ENCODE data around the gene TBL1XR1. TPM values are rescaled to one million over a fixed set of nuclear protein-coding genes. Genes with fewer than 3 reads are reported as not detected.
A peak's percentile ranks its signal among the peaks of the same experiment; 100 is the strongest.
"Not testable (repeated sequence)": the region's sequence is repeated elsewhere in the genome, so short reads cannot be mapped to it uniquely, and the experiment has no call there.

Gene TBL1XR1
- total RNA-seq, 1 experiment from 2014 or later: 192 TPM

GRCh38 chr3:177206936-177207335, 9.7 kb upstream of the TBL1XR1 start:
- Histone ChIP-seq H3K27ac (ENCODE audit: low read length) (no peak overlapping the region), H3K9me3 (ENCODE audit: control insufficient read depth, insufficient read depth, low read depth, low read length) (no peaks in the 10 kb centered on the region), H3K4me3 (ENCODE audit: low read depth in 2 of 2, low read length in 2 of 2) (no peak overlapping the region), H3K4me1 (ENCODE audit: control insufficient read depth, insufficient read depth, low read length) (peaks cover 9% of the 10 kb centered on the region), H3K36me3 (ENCODE audit: control insufficient read depth, insufficient read depth, low read length) (no peaks in the 10 kb centered on the region), H3K27me3 (ENCODE audit: control insufficient read depth, insufficient read depth, low read length) (no peaks in the 10 kb centered on the region)
- DNase-seq (ENCODE audit: low read depth, low spot score) (no peak), ATAC-seq (no peak)
- TF ChIP-seq TCF7L2 (IDR thresholded peaks at IDR 0.05; ENCODE audit: low read depth, low read length): no peak
- TF ChIP-seq REST (IDR thresholded peaks at IDR 0.05; ENCODE audit: insufficient read depth in 1 of 2, low read depth in 2 of 2, low read length in 1 of 2): no peak
- TF ChIP-seq SIN3A (IDR thresholded peaks at IDR 0.05; ENCODE audit: borderline replicate concordance, insufficient read depth, low read depth, low read length): no peak
- TF ChIP-seq CTCF (IDR thresholded peaks at IDR 0.05): no peak
- no peak for TF ChIP-seq POLR2AphosphoS5 (IDR thresholded peaks at IDR 0.05; ENCODE audit: low read depth, low read length)
- ChIA-PET CTCF (no interaction called here), POLR2A (no interaction called here)
- in situ Hi-C loops (cut with HindIII; ENCODE audit: low pct_unique_long_range_greater_than_20kb, low sequenced_read_pairs) (no loop called here), intact Hi-C loops (cut with micrococcal nuclease; ENCODE audit: unreplicated experiment) (no loop called here)
- no TSS peak for BruUV-seq (replicated peaks)

GRCh38 chr3:177203689-177204395, 6.6 kb upstream of the TBL1XR1 start:
- Histone ChIP-seq H3K4me1 (ENCODE audit: control insufficient read depth, insufficient read depth, low read length) (peaks cover 22% of the 10 kb centered on the region), H3K9me3 (ENCODE audit: control insufficient read depth, insufficient read depth, low read depth, low read length) (no peaks in the 10 kb centered on the region), H3K27me3 (ENCODE audit: control insufficient read depth, insufficient read depth, low read length) (no peaks in the 10 kb centered on the region), H3K36me3 (ENCODE audit: control insufficient read depth, insufficient read depth, low read length) (no peaks in the 10 kb centered on the region), H3K27ac (ENCODE audit: low read length) (no peak overlapping the region), H3K4me3 (ENCODE audit: low read depth in 2 of 2, low read length in 2 of 2) (no peak overlapping the region)
- ChIA-PET POLR2A (no interaction called here), CTCF (no interaction called here)
- intact Hi-C loops (cut with micrococcal nuclease; ENCODE audit: unreplicated experiment) (no loop called here), in situ Hi-C loops (cut with HindIII; ENCODE audit: low pct_unique_long_range_greater_than_20kb, low sequenced_read_pairs) (no loop called here)
- DNase-seq (ENCODE audit: low read depth, low spot score) (no peak), ATAC-seq (no peak)
- BruUV-seq (replicated peaks): no TSS peak
- TF ChIP-seq CTCF (IDR thresholded peaks at IDR 0.05) (no peak), POLR2AphosphoS5 (IDR thresholded peaks at IDR 0.05; ENCODE audit: low read depth, low read length) (no peak), TCF7L2 (IDR thresholded peaks at IDR 0.05; ENCODE audit: low read depth, low read length) (no peak), SIN3A (IDR thresholded peaks at IDR 0.05; ENCODE audit: borderline replicate concordance, insufficient read depth, low read depth, low read length) (no peak), REST (IDR thresholded peaks at IDR 0.05; ENCODE audit: insufficient read depth in 1 of 2, low read depth in 2 of 2, low read length in 1 of 2) (no peak)

- H3K27me3 ChIP-seq (ENCODE audit: control insufficient read depth, insufficient read depth, low read length); DNase-seq (ENCODE audit: low read depth, low spot score); BruUV-seq (replicated peaks); ATAC-seq; intact Hi-C loops (cut with micrococcal nuclease; ENCODE audit: unreplicated experiment); in situ Hi-C loops (cut with HindIII; ENCODE audit: low pct_unique_long_range_greater_than_20kb, low sequenced_read_pairs); H3K4me3 ChIP-seq (ENCODE audit: low read depth in 2 of 2, low read length in 2 of 2); POLR2A ChIA-PET; H3K9me3 ChIP-seq (ENCODE audit: control insufficient read depth, insufficient read depth, low read depth, low read length); H3K36me3 ChIP-seq (ENCODE audit: control insufficient read depth, insufficient read depth, low read length); CTCF ChIA-PET: not testable (repeated sequence)
- Histone ChIP-seq H3K27ac (ENCODE audit: low read length) (peak overlapping the region; percentile 100; the same call in 1 of the 2 replicates), H3K4me1 (ENCODE audit: control insufficient read depth, insufficient read depth, low read length) (peaks cover 29% of the 10 kb centered on the region)
Observed at GRCh38 chr3:177203016-177203415, 5.7 kb upstream of the TBL1XR1 start.

Data from Panc1 (cell line).